NCI-H1048 (cell line): ENCODE results near the gene GNAT1.
"Not testable (repeated sequence)": the region's sequence is repeated elsewhere in the genome, so short reads cannot be mapped to it uniquely, and the experiment has no call there.

ENCODE experiments used
- DNase-seq: peaks from one replicate; lab custom pipeline; 2025; lab: John Stamatoyannopoulos, UW

GNAT1 gene

DNA sequence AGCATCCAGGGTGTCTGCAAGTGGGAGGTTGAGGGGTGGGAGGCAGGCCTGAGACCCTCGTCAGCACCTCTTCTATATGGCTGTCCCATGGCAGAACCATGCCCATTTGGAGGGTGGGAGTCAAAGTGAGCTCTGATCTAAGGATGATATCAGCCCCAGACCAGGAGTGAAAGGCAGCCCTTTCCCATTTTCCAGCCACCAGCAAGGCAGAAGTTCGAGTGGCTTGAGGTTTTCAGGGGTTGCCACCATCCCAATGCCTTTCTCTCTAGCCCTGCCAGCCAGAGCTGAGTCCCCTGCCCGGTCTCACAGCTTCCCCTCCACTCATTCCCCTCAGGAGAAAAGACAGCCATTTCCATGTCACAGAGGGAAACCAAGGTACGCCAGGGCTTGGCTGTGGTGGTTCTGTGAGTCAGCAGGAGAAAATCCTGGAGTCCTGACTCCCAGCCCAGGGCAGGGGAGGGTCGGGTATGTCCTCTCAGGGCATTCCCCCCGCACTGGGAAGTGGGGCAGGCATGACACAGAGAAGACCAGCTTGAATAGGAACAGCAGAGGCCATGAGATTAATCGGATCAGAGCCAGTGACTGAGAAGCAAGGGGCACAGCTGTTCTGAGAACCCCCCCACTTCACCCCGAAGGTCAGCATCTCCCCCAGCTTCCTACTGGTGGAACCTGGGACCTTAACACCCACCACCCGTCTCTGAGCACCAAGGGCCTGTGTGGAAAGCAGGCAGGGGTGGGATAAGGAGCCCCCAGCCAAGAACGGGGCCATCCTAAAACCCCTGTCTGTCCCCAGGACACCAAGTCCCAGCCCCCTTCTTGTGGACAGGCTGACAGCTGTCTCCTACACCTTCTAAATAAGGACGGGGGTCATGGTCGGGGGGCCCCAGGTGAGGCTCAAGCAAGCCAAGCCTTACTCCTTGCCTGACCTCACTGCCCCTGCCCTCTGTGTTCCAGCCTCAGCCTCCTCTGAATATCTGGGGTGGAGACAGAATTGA lies 12.7 kb downstream of the GNAT1 start:
- no peak for DNase-seq

GRCh38 chr3:50204804-50205412 lies 13.5 kb downstream of the GNAT1 start, which contains the start of gene SLC38A3:
Gene SLC38A3, plus strand, starts transcription at chr3:50205271. Its CDS starts 8,929 bp downstream, at chr3:50214200.
- DNase-seq = no peak

- DNase-seq = peak; percentile 28
Measured at GRCh38 chr3:50205413-50206276, 14.2 kb downstream of the GNAT1 start.

- no peak for DNase-seq
Measured at GRCh38 chr3:50207359-50208042, 16.1 kb downstream of the GNAT1 start.

DNA sequence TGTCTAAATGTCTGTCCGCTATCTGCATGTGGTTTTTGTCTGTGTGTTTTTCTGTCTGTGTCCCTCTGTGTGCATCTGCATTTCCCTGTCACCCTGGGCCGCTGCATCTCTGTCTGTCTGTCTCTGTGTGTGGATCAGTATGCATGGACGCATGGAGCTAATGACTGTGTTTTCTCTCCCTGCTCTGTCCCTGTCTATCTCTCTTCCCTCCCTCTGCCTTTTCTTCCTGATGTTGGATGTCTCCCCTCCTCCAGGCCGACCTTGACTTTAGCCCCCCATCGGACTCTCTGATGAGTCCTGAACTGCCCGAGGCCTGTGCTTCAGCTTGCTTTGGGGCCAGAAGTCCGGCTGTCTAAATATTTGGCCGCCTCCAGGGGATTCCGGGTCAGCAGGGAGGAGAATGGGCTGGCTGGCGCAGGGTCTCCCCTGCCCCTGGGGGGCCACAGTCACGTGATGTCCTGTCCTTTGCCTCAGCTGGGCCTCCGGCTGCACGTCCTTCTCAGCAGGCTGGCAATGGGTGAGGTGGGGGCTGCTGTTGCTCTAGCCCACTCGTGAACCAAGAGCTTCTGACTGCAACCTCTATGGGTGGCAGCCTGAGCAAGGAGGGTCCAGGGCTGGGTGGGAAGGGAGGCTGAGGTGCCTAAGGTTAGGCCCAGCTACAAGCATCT lies 17.4 kb downstream of the GNAT1 start:
- no peak for DNase-seq

GRCh38 chr3:50210176-50210509 lies 18.7 kb downstream of the GNAT1 start:
- no peak for DNase-seq

- DNase-seq = no peak
Measured at GRCh38 chr3:50210510-50211367, 19.3 kb downstream of the GNAT1 start.

DNA sequence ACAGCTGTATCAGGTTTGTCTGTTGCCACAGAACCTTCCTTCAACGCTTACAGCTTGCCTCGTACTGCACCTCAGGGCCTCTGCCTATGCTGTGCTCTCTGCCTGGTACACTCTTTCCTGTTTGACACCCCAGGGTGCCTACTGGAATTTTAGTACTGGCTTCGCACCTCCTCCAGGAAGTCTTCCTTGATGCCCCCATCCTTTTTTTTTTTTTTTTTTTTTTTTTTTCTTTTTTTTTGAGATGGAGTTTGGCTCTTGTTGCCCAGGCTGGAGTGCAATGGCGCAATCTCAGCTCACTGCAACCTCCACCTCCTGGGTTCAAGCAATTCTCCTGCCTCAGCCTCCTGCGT lies 19.9 kb downstream of the GNAT1 start:
- DNase-seq = not testable (repeated sequence)

GRCh38 chr3:50211930-50212329 lies 20.5 kb downstream of the GNAT1 start:
- DNase-seq = no peak

- no peak for DNase-seq
Measured at GRCh38 chr3:50212502-50212901, 21.1 kb downstream of the GNAT1 start.

DNA sequence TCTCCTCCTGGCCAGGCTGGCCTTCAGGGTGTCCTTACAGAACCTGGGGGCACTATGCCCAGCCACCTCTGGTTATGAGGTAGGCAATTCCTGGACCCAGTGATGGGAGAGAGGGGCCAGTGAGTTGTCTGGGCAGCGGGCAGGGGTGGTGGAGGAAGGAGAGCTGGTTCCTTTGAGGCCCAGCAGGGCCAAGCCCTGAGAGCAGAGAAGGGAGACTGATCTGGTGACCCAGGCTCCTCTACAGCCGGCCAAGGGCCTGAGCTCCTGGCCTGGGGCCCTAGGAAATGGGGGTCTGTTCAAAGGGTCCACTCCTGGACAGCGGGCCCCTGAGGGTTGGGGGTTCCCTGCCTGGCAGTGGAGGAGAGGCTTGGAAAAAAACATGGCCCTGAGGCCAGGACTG lies 21.6 kb downstream of the GNAT1 start:
- DNase-seq = no peak

GRCh38 chr3:50213373-50213772 lies 22.0 kb downstream of the GNAT1 start:
- no peak for DNase-seq

DNA sequence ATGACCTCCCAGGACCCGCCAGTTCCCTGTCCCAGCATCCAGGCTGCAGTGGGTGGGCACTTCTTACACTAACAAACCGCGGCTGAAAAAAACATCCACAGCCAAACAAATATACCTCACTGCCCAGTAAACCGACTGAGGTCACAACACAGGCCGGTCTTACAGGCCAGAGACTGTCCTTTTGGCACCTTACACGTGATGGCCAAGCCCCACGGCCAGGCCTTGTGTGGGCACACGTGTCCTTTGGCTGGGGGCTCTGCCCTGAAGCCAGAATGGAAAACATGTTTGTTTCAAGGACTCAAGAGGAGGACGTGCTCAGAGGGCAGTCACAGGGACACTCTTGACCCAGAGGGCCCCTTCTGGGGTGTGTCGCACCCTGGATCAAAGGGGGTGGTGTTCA lies 23.4 kb downstream of the GNAT1 start:
- DNase-seq = no peak

- DNase-seq = no peak
Measured at GRCh38 chr3:50215529-50215928, 24.1 kb downstream of the GNAT1 start.

DNA sequence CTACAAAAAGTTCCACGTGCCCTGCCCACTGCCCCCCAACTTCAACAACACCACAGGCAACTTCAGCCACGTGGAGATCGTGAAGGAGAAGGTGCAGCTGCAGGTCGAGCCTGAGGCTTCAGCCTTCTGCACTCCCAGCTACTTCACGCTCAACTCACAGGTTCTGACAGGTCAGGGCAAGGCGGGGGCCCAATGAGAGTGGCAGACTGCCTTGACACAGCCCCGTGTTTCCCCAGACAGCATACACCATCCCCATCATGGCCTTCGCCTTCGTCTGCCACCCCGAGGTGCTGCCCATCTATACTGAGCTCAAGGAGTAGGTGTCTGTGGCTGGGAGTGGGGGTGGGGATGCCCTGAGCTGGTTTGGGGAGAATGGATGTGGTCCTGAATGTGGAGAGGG lies 26.3 kb downstream of the GNAT1 start:
- DNase-seq = no peak

DNA sequence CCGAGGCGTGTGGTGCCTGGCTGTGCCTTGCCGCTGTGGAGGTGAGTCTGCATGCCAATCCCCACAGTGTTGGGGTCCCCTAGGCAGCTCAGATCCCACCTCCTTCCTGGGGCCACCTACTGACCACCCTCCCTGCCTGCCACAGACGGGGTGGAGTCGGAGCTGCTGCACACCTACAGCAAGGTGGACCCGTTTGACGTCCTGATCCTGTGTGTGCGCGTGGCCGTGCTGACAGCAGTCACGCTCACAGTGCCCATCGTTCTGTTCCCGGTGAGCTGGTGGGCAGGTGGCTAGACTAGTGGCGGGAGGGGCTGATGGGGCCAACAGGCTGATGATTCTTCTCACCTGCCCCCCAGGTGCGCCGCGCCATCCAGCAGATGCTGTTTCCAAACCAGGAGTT lies 27.0 kb downstream of the GNAT1 start:
- no peak for DNase-seq

DNA sequence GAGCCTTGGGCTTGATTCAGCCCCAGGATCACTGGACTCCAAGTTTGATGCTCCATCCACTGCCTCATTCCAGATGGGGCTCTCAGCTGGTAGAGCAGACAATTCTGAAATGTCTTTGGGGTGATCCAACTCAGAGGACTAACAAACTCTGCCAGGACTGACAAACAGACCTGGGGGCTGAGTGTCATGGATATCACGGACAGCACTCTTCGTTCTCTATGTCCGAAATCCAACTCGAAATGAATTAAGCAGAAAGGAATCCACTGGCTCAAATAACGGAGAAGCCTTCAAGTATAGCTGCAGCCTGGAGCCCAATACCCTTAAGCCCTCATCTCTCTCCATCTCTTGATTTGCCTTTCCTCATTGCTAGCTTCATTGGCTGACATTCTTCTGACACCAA lies 27.9 kb downstream of the GNAT1 start:
- no peak for DNase-seq

- DNase-seq = no peak
Measured at GRCh38 chr3:50220109-50220508, 28.7 kb downstream of the GNAT1 start.

DNA sequence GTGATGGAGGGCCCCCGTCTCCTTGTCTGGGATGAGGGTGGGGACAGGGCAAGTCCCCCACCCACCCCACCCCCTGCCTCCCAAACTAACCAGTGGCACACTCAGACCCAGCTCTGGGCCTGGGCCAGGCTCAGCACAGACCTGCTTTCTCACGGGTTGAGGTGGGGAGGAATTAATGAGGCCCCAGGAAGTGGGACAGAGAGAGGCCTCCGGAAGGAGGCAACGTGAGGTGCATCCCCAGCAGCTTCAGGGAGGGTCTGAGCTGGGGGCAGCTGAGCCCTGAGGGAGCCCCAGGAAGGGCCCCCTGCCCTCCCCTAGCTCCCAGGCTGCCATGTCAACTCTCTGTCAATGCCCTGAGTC lies 29.6 kb downstream of the GNAT1 start:
- no peak for DNase-seq

DNA sequence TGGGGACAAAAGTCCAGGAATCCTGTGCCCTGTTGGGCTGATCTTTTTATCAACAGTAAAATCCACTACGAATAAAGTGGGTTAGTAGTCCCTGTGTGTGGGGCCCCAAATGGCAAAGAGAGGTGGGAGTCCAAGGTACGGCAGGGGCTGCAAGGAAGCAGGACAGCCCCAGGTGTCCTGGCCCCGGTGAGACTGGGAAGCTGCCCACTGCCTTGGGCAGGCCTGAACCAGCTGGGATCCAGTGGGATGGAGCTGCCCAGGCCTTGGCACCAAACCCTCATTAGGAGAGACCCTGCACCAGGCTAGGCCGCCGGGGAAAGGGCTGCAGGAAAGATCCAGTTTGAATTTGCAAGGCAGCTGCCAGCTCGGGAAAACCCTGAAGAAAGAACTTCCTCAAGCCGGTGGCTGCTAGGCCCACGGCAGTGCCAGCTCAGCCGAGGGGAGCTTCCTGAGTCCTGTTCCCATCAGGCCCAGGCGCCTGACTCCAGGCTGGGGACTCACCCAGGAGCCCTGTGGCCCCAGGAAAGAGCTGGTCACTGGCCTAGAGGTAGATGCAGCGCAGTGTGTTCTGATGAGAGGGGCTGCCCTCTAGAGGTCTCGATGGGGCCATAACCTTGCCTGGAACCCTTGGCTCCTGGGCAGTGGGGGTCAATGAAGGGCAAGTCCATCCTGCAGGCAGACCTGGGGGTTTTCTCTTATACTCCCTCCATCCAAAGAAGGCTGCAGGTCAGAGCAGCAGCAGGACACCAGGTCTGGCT lies 30.2 kb downstream of the GNAT1 start:
- DNase-seq = no peak
